CD4-positive, alpha-beta T cell (primary cell): Measurements from ENCODE around the gene CDH22. TPM values are rescaled to one million over a fixed set of nuclear protein-coding genes. Genes with fewer than 3 reads are reported as not detected.

Source experiments
- ATAC-seq: fragments of 200-7000 bp; cut with Tn5 transposase; one replicate; pipeline ENCODE4 v1.10.0; 2022; ENCODE audit warnings: mild to moderate bottlenecking; ENCODE audit not compliant: poor library complexity
- CTCF ChIA-PET: fragments of 350-600 bp; sonication (Branson Sonifier 250); formaldehyde crosslinking; loops from one replicate; lab custom pipeline; 2021; ENCODE audit warnings: antibody characterized with exemption, inconsistent platforms; lab: Charles Lee
- POLR2A ChIA-PET: fragments of 350-600 bp; sonication (Branson Sonifier 250); formaldehyde crosslinking; loops from one replicate; lab custom pipeline; 2021; ENCODE audit warnings: antibody characterized with exemption, inconsistent platforms; lab: Charles Lee
- DNase-seq, 14 experiments: peaks; one replicate each; pipeline ENCODE4 v3.0.0-alpha.2; 2013 to 2020; ENCODE audit warnings: mixed read lengths in 2 of 14
- H3K27ac ChIP-seq, 2 donors: one replicate each; pipeline versions ENCODE4 v1.5.1 to v1.7.0; 2013; ENCODE audit warnings: low read length in 2 of 2, low read depth in 1 of 2, mild to moderate bottlenecking in 1 of 2
- H3K27me3 ChIP-seq, 2 experiments: 1 replicate in 1 of 2; 2 replicates in 1 of 2; pipeline versions ENCODE4 v1.6.1 to v1.7.0; 2013; ENCODE audit warnings: low read length in 2 of 2, control low read depth in 1 of 2, mild to moderate bottlenecking in 1 of 2, moderate library complexity in 1 of 2; ENCODE audit not compliant: insufficient read depth in 2 of 2, control insufficient read depth in 1 of 2
- H3K36me3 ChIP-seq: one replicate; pipeline ENCODE4 v1.6.1; 2013; ENCODE audit warnings: low read length, control low read depth; ENCODE audit not compliant: insufficient read depth
- H3K4me1 ChIP-seq: one replicate; pipeline ENCODE4 v1.6.1; 2013; ENCODE audit warnings: low read length, control low read depth; ENCODE audit not compliant: insufficient read depth
- H3K4me3 ChIP-seq: one replicate; pipeline ENCODE4 v1.5.1; 2013; ENCODE audit warnings: mild to moderate bottlenecking, low read length, moderate library complexity
- H3K9me3 ChIP-seq, 2 experiments: 1 replicate in 1 of 2; 2 replicates in 1 of 2; pipeline versions ENCODE4 v1.6.1 to v1.7.0; 2013; ENCODE audit warnings: low read length in 2 of 2, mild to moderate bottlenecking in 2 of 2, control low read depth in 1 of 2, moderate library complexity in 1 of 2; ENCODE audit not compliant: control insufficient read depth in 1 of 2, insufficient read depth in 1 of 2
- H3K27ac Mint-ChIP-seq: one replicate; pipeline ENCODE4 v1.8.0; 2020; ENCODE audit warnings: mixed read lengths
- H3K27me3 Mint-ChIP-seq: one replicate; pipeline ENCODE4 v1.8.0; 2021; ENCODE audit warnings: mixed read lengths
- H3K36me3 Mint-ChIP-seq: one replicate; pipeline ENCODE4 v1.8.0; 2021; ENCODE audit warnings: low read depth, mixed read lengths
- H3K4me1 Mint-ChIP-seq: one replicate; pipeline ENCODE4 v1.8.0; 2021; ENCODE audit warnings: low read depth, mixed read lengths
- H3K4me3 Mint-ChIP-seq: one replicate; pipeline ENCODE4 v1.8.0; 2020; ENCODE audit warnings: mild to moderate bottlenecking, mixed read lengths
- H3K9me3 Mint-ChIP-seq: one replicate; pipeline ENCODE4 v1.8.0; 2020; ENCODE audit warnings: mixed read lengths
- CTCF ChIP-seq: fragments of 200-600 bp; IDR thresholded peaks from one replicate; pipeline ENCODE4 v1.8.0; 2022; ENCODE audit warnings: antibody characterized with exemption, mild to moderate bottlenecking
- intact Hi-C, 2 experiments: fragments of 100-400 bp; cut with DNase I in 1 of 2; cut with micrococcal nuclease in 1 of 2; formaldehyde crosslinking; loops; one replicate each; pipeline versions ENCODE4 v1.15.1 to v1.9.0; 2023 to 2025; cut with DNase I, micrococcal nuclease
- total RNA-seq, 174 experiments: library from RNA in 2 of 174; stranded (reverse) in 2 of 174; gene quantifications; one replicate each; pipeline ENCODE4 v1.2.3 and lab custom pipeline; 2021 to 2026

Gene CDH22
- total RNA-seq, 2 experiments from 2014 or later: not detected

- H3K27ac Mint-ChIP-seq: no peak overlapping the region
- no peaks in the 10 kb centered on the region for H3K36me3 Mint-ChIP-seq
- Histone ChIP-seq H3K4me3 (no peak overlapping the region), H3K9me3 (peaks cover 0 to 6% of the 10 kb centered on the region in 2 experiments), H3K27me3 (peaks cover 12 to 26% of the 10 kb centered on the region in 2 experiments), H3K27ac (no peak overlapping the region), H3K4me1 (no peaks in the 10 kb centered on the region), H3K36me3 (no peaks in the 10 kb centered on the region)
- no peaks in the 10 kb centered on the region for H3K9me3 Mint-ChIP-seq
- peaks cover 79% of the 10 kb centered on the region for H3K27me3 Mint-ChIP-seq
- H3K4me1 Mint-ChIP-seq: no peaks in the 10 kb centered on the region
- H3K4me3 Mint-ChIP-seq: no peak overlapping the region
- no peak for TF ChIP-seq CTCF
- CTCF ChIA-PET: no interaction called here
- intact Hi-C loops: no loop called here
- ATAC-seq (no peak), DNase-seq (no peak)
- POLR2A ChIA-PET: no interaction called here
Observed at GRCh38 chr20:46261456-46262253, 46.6 kb downstream of the CDH22 start.

GRCh38 chr20:46260936-46261454, 47.3 kb downstream of the CDH22 start:
- no peaks in the 10 kb centered on the region for H3K36me3 Mint-ChIP-seq
- TF ChIP-seq CTCF: no peak
- no peaks in the 10 kb centered on the region for H3K4me1 Mint-ChIP-seq
- DNase-seq (no peak), ATAC-seq (no peak)
- intact Hi-C loops: no loop called here
- Histone ChIP-seq H3K9me3 (peaks cover 0 to 6% of the 10 kb centered on the region in 2 experiments), H3K4me1 (no peaks in the 10 kb centered on the region), H3K27me3 (peaks cover 8 to 29% of the 10 kb centered on the region in 2 experiments), H3K36me3 (no peaks in the 10 kb centered on the region), H3K27ac (no peak overlapping the region), H3K4me3 (no peak overlapping the region)
- H3K27me3 Mint-ChIP-seq: peaks cover 72% of the 10 kb centered on the region
- CTCF ChIA-PET: no interaction called here
- H3K4me3 Mint-ChIP-seq: no peak overlapping the region
- POLR2A ChIA-PET: no interaction called here
- no peak overlapping the region for H3K27ac Mint-ChIP-seq
- no peaks in the 10 kb centered on the region for H3K9me3 Mint-ChIP-seq

DNA sequence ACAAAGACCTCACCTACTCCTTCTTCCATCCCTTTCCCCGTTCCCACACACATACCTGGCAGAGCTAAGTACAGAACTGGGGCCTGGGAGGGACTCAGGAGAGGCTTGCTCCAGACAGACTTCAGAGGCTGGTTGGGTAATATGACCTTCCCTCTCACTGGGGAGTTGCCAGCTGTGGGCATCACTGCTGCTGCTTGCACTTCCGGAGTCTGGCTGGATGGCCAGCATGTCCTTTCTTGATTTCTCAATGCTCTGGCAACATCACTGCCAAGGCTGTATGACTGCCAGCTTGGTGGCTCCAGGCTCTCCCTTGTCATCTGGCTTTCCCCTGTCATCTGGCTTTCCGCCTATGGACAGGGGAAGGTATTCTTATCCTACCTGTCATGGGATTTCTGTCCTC, 47.8 kb downstream of the CDH22 start:
- intact Hi-C loops: no loop called here
- peaks cover 0 to 6% of the 10 kb centered on the region in 2 experiments for H3K9me3 ChIP-seq
- Mint-ChIP-seq H3K36me3 (no peaks in the 10 kb centered on the region), H3K9me3 (no peaks in the 10 kb centered on the region), H3K27me3 (peaks cover 67% of the 10 kb centered on the region), H3K27ac (no peak overlapping the region), H3K4me3 (no peak overlapping the region), H3K4me1 (no peaks in the 10 kb centered on the region)
- DNase-seq (no peak), ATAC-seq (no peak)
- no peak overlapping the region for H3K4me3 ChIP-seq
- no peak overlapping the region for H3K27ac ChIP-seq
- no peak for TF ChIP-seq CTCF
- H3K36me3 ChIP-seq: no peaks in the 10 kb centered on the region
- CTCF ChIA-PET: no interaction called here
- POLR2A ChIA-PET: no interaction called here
- H3K27me3 ChIP-seq: peaks cover 4 to 31% of the 10 kb centered on the region in 2 experiments
- H3K4me1 ChIP-seq: no peaks in the 10 kb centered on the region
